ENCODE data around the gene DNAJC6. TPM values are rescaled to one million over a fixed set of nuclear protein-coding genes. Genes with fewer than 3 reads are reported as not detected.
"Not testable (repeated sequence)": the region's sequence is repeated elsewhere in the genome, so short reads cannot be mapped to it uniquely, and the experiment has no call there.

The DNAJC6 gene
- total RNA-seq, 4 donors from 2014 or later, result 2.8 to 9.2 (median 5.3) TPM

DNA sequence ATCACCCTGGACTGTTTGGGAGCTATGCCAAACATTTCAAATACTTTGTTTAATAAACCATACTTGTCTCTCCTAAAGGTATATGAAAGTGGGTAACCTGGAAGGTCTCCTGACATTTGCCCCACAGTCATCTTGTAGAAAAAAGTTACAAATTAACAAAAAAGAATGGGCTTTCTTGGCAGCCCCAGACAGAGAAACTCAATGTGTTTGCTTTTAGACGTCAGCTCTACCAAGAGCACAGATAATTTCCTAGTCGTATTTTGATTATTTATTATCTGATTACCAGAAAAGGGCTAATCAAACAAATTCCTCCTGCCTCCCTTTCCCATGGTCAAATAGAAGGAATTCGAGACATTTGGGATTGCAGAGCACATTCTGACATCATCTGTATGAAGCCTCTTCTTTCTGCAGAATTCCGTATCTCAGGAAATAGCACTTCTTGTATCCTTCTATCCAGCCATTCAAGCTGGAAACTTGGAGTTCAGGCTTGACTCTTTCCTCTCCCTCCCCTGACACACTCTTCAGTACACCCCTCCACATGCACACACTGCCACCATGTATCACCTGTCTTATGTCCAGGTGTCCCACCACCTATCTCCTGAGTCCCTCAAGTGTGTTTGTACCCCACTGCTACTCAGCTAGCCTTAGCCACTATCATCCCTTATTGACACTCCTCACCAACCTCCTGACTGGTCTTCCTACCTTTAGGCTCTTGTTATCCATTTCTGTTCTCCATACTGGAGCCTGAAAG lies 68.3 kb downstream of the DNAJC6 start:
- DNase-seq, result no peak
- WGBS, 2 donors, result 91 to 93% methylated on average over 4 of the region's 4 CpGs
- Histone ChIP-seq H3K4me1 (no peaks in the 10 kb centered on the region), H3K4me3 (replicated peaks in 1 of 3) (no peak overlapping the region), H3K27ac (no peak overlapping the region), H3K9me3 (no peaks in the 10 kb centered on the region), H3K36me3 (no peaks in the 10 kb centered on the region), H3K27me3 (no peaks in the 10 kb centered on the region)
- intact Hi-C loops (cut with DNase I), result no loop called here
- no peak for TF ChIP-seq POLR2A (IDR thresholded peaks at IDR 0.05)
- TF ChIP-seq, protein P1, sequence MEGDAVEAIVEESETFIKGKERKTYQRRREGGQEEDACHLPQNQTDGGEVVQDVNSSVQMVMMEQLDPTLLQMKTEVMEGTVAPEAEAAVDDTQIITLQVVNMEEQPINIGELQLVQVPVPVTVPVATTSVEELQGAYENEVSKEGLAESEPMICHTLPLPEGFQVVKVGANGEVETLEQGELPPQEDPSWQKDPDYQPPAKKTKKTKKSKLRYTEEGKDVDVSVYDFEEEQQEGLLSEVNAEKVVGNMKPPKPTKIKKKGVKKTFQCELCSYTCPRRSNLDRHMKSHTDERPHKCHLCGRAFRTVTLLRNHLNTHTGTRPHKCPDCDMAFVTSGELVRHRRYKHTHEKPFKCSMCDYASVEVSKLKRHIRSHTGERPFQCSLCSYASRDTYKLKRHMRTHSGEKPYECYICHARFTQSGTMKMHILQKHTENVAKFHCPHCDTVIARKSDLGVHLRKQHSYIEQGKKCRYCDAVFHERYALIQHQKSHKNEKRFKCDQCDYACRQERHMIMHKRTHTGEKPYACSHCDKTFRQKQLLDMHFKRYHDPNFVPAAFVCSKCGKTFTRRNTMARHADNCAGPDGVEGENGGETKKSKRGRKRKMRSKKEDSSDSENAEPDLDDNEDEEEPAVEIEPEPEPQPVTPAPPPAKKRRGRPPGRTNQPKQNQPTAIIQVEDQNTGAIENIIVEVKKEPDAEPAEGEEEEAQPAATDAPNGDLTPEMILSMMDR (IDR thresholded peaks at IDR 0.05), result no peak

DNA sequence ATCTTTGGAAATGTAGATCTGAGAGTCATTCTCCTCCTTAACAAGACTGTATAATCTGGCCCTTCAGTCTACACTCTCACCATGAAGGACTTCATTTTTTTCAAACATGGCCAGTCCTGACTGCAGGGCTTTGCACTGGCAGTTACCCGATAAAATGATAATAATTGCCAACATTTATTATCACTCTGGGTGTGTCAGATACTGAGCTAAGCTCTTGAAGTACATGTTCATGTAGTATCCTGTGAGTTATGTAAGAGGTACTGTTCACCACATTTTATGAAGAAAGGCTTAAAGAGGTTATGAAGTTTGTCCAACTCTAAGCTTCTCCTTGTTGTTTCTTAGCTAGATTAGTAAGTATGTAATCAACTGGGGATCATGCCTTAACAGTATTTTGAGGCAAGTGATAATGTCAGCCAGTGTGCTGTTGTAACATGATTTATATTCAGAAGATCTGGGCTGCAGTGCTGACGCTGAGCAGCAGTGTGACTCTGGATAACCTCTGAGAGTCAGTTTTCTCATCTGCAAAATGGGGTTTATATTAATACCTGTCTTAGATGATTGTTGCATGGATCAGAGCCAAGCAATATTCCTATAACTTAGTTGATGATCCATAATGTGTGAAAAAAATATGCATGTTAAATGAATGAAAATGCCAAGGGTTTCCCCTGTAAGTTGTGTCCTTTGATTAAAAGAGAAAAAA lies 69.1 kb downstream of the DNAJC6 start:
- H3K27ac ChIP-seq, result no peak overlapping the region
- H3K9me3 ChIP-seq, result no peaks in the 10 kb centered on the region
- 95 to 99% methylated on average over 2 of the region's 2 CpGs for WGBS, 2 donors
- H3K27me3 ChIP-seq, result no peaks in the 10 kb centered on the region
- TF ChIP-seq, protein P1 (IDR thresholded peaks at IDR 0.05), result no peak
- no peaks in the 10 kb centered on the region for H3K36me3 ChIP-seq
- H3K4me3 ChIP-seq (replicated peaks in 1 of 3), result no peak overlapping the region
- intact Hi-C loops (cut with DNase I), result no loop called here
- no peaks in the 10 kb centered on the region for H3K4me1 ChIP-seq
- DNase-seq, result no peak

DNA sequence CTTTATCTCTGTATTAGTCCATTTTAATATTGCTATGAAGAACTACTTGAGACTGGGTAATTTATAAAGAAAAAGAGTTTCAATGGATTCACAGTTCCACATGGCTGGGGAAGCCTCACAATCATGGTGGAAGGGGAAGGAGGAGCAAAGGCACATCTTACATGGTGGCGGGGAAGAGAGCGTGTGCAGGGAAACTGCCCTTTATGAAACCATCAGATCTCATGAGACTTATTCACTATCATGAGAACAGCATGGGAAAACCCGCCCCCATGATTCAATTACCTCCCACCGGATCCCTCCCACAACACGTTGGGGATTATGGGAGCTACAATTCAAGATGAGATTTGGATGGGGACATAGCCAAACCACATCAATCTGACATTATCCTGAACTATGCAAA lies 75.1 kb downstream of the DNAJC6 start:
- H3K36me3 ChIP-seq; H3K27me3 ChIP-seq; H3K4me3 ChIP-seq (replicated peaks in 1 of 3); H3K4me1 ChIP-seq; intact Hi-C loops (cut with DNase I); DNase-seq; H3K9me3 ChIP-seq; H3K27ac ChIP-seq: not testable (repeated sequence)
- 88 to 94% methylated on average over 5 of the region's 5 CpGs for WGBS, 2 donors

DNA sequence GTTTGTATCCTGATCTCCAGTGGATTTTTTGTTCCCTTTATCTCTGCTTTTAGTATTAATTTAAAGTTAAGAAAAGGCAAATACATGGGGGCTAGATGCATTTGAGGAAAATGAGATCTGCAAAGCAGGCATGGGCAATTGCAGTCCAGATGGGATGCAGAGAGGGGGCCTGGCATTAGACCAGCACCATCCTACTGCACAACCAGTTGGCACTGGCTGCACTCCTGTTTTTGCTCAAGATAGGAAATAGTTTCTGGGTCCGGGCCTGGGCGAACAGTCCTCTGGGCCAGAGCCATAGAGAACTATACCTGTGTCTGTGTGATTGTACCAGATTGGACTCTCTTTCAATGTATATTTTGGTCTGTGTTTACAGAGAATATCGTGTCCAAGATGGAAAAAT lies 77.1 kb downstream of the DNAJC6 start:
- DNase-seq, result no peak
- Histone ChIP-seq H3K27me3 (no peaks in the 10 kb centered on the region), H3K27ac (no peak overlapping the region), H3K9me3 (no peaks in the 10 kb centered on the region), H3K4me1 (no peaks in the 10 kb centered on the region), H3K4me3 (replicated peaks in 1 of 3) (no peak overlapping the region), H3K36me3 (no peaks in the 10 kb centered on the region)
- 87 to 91% methylated on average over 3 of the region's 3 CpGs for WGBS, 2 donors
- intact Hi-C loops (cut with DNase I), result no loop called here
- TF ChIP-seq POLR2A (IDR thresholded peaks at IDR 0.05), result no peak
- TF ChIP-seq, protein P1 (IDR thresholded peaks at IDR 0.05), result no peak

DNA sequence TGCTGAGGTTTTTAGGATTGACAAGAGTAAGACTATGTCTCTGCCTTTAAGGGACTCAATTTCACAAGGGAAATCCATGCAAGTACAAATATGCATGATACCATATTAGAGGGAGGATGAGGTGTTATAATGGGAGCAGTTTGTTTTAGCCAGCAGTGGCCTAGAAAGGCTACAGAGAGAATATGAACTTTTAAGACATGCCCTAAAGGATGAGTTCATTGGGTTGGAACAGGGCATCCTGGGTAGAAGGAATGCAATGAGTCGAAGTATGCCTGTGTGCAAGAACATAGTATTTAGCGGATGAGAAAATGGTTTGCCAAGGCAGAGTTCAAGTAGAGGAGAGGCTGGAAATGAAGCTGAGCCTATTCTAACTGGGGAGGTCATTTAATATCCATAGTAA lies 78.5 kb downstream of the DNAJC6 start:
- no peak for TF ChIP-seq POLR2A (IDR thresholded peaks at IDR 0.05)
- TF ChIP-seq, protein P1 (IDR thresholded peaks at IDR 0.05), result no peak
- 65 to 76% methylated on average over 2 of the region's 2 CpGs for WGBS, 2 donors
- Histone ChIP-seq H3K4me1 (no peaks in the 10 kb centered on the region), H3K27me3 (no peaks in the 10 kb centered on the region), H3K36me3 (no peaks in the 10 kb centered on the region), H3K27ac (no peak overlapping the region), H3K9me3 (no peaks in the 10 kb centered on the region), H3K4me3 (replicated peaks in 1 of 3) (no peak overlapping the region)
- intact Hi-C loops (cut with DNase I), result no loop called here
- DNase-seq, result no peak

Measured in thyroid gland (tissue), 4 donors.